Peyer's patch (tissue), 4 donors: Measurements from ENCODE around the gene TRDN.

Experiments used
- POLR2A ChIP-seq, 2 donors: fragments of 450-650 bp; IDR thresholded peaks; one replicate each; pipeline ENCODE4 v1.5.1; 2017; ENCODE audit warnings: antibody characterized with exemption in 2 of 2, mild to moderate bottlenecking in 2 of 2, moderate library complexity in 2 of 2
- TF ChIP-seq, protein P1 (sequence below), 6 experiments: fragments of 450-650 bp in 4 of 6; fragments of 200-600 bp in 2 of 6; sonication (generic) in 1 of 6; IDR thresholded peaks; one replicate each; pipeline ENCODE4 v1.5.1; 2017 to 2019; ENCODE audit warnings: antibody characterized with exemption in 6 of 6, mild to moderate bottlenecking in 3 of 6, moderate library complexity in 1 of 6

DNA sequence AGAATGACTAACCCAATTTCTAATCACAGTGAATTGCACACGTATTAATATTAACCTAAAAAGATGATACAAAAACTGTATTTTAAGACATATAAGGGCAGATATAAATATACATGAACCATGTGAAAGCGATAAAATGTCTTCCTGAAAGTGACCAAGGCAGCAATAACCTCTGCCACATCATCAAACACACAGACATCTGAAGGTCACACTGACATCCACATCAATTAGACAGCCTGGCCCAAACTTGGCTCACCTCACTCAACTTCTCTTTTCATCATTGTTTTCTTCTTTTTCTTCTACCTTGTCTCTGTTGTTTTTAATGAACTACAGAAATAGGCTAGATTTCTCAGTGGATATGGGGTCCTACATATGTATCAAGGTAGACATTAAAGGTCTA, 128.5 kb downstream of the TRDN start:
- TF ChIP-seq, protein P1, sequence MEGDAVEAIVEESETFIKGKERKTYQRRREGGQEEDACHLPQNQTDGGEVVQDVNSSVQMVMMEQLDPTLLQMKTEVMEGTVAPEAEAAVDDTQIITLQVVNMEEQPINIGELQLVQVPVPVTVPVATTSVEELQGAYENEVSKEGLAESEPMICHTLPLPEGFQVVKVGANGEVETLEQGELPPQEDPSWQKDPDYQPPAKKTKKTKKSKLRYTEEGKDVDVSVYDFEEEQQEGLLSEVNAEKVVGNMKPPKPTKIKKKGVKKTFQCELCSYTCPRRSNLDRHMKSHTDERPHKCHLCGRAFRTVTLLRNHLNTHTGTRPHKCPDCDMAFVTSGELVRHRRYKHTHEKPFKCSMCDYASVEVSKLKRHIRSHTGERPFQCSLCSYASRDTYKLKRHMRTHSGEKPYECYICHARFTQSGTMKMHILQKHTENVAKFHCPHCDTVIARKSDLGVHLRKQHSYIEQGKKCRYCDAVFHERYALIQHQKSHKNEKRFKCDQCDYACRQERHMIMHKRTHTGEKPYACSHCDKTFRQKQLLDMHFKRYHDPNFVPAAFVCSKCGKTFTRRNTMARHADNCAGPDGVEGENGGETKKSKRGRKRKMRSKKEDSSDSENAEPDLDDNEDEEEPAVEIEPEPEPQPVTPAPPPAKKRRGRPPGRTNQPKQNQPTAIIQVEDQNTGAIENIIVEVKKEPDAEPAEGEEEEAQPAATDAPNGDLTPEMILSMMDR (IDR thresholded peaks at IDR 0.05), result no peak
- TF ChIP-seq POLR2A (IDR thresholded peaks at IDR 0.05), result no peak
